Fibroblast of the aortic adventitia (primary cell): ENCODE measurements around the gene HOXA5. TPM values are rescaled to one million over a fixed set of nuclear protein-coding genes. Genes with fewer than 3 reads are reported as not detected.

ENCODE experiments used
- DNase-seq: peaks from one replicate; pipeline ENCODE4 v3.0.0-alpha.2; 2010; ENCODE audit warnings: low read depth
- H3K4me3 ChIP-seq: 2 replicates; pipeline ENCODE4 v1.5.1; 2011; ENCODE audit warnings: low read depth, mild to moderate bottlenecking, control low read depth, low read length, moderate library complexity
- CTCF ChIP-seq: IDR thresholded peaks from 2 replicates; pipeline ENCODE4 v1.5.1; 2011; ENCODE audit warnings: mild to moderate bottlenecking, low read length, control low read depth, inconsistent platforms; ENCODE audit not compliant: insufficient read depth
- total RNA-seq: library from RNA; depleted of rRNA; stranded (reverse); fragments of >200 nt; gene quantifications from 2 replicates; pipeline ENCODE4 v1.2.3, GENCODE V29; 2012; ENCODE audit warnings: low replicate concordance

Gene HOXA5
- total RNA-seq, 1 donor = 0.72 TPM

GRCh38 chr7:27176962-27177794 lies 33.7 kb upstream of the HOXA5 start:
- H3K4me3 ChIP-seq = no peak overlapping the region
- no peak for DNase-seq
- no peak for TF ChIP-seq CTCF

GRCh38 chr7:27176524-27176845 lies 33.0 kb upstream of the HOXA5 start:
- no peak for DNase-seq
- no peak for TF ChIP-seq CTCF
- no peak overlapping the region for H3K4me3 ChIP-seq

GRCh38 chr7:27175626-27176523 lies 32.4 kb upstream of the HOXA5 start:
- DNase-seq = no peak

GRCh38 chr7:27174874-27175625 lies 31.6 kb upstream of the HOXA5 start:
- no peak for DNase-seq
- H3K4me3 ChIP-seq = no peak overlapping the region
- TF ChIP-seq CTCF = no peak

More at GRCh38 chr7:27175626-27176523, 32.4 kb upstream of the HOXA5 start:
- no peak overlapping the region for H3K4me3 ChIP-seq
- no peak for TF ChIP-seq CTCF

GRCh38 chr7:27173956-27174873 lies 30.7 kb upstream of the HOXA5 start, which contains the start of gene HOXA10:
HOXA10 (minus strand) TSS chr7:27174320; CDS start chr7:27174306, 14 bp downstream.
- TF ChIP-seq CTCF = no peak
- no peak for DNase-seq
- H3K4me3 ChIP-seq = no peak within 1 kb of the TSS
